ENCODE results near the gene NOTUM. TPM values are rescaled to one million over a fixed set of nuclear protein-coding genes. Genes with fewer than 3 reads are reported as not detected.

Gene NOTUM
- total RNA-seq, 4 donors from 2014 or later: 1.7 to 1.8 (median 1.7) TPM; not detected in 1

GRCh38 chr17:81912441-81913309 is 48.3 kb downstream of the NOTUM start:
- Histone ChIP-seq H3K27me3 (no peaks in the 10 kb centered on the region), H3K4me3 (no peak overlapping the region), H3K36me3 (peaks cover 0 to 34% of the 10 kb centered on the region in 2 donors), H3K9me3 (no peaks in the 10 kb centered on the region), H3K4me1 (peaks cover 21 to 26% of the 10 kb centered on the region in 2 donors), H3K27ac (peak overlapping the region in 2 of 4 donors; percentile 74 to 81)
- TF ChIP-seq CTCF (IDR thresholded peaks at IDR 0.05 in 4 of 5, conservative IDR thresholded peaks at IDR 0.05 in 1 of 5) (no peak), POLR2A (IDR thresholded peaks at IDR 0.05) (no peak)
- in situ Hi-C loops (cut with MboI; ENCODE audit: low sequenced_read_pairs in 4 of 4): no loop called here
- DNase-seq: no peak
- intact Hi-C loops (cut with DNase I; ENCODE audit: low total_unique reads): loop anchor here (5.0 kb wide), 1 partner anchor 80 kb away; the partner anchor contains the start of gene MCRIP1
- no peak for ATAC-seq

- TF ChIP-seq CTCF (IDR thresholded peaks at IDR 0.05 in 4 of 5, conservative IDR thresholded peaks at IDR 0.05 in 1 of 5) (no peak), POLR2A (IDR thresholded peaks at IDR 0.05) (no peak)
- intact Hi-C loops (cut with DNase I; ENCODE audit: low total_unique reads): loop anchor here (1.0 to 5.0 kb wide), 3 partner anchors 21 to 80 kb away; partner anchors contain the start of genes ALYREF, ANAPC11, MCRIP1 and P4HB
- Histone ChIP-seq H3K27ac (peak overlapping the region; percentile 72 to 81 (median 77)), H3K27me3 (no peaks in the 10 kb centered on the region), H3K9me3 (no peaks in the 10 kb centered on the region), H3K4me3 (peak overlapping the region; percentile 12 to 44 (median 32)), H3K4me1 (peaks cover 23 to 27% of the 10 kb centered on the region in 2 donors), H3K36me3 (peaks cover 0 to 34% of the 10 kb centered on the region in 2 donors)
- DNase-seq (no peak), ATAC-seq (no peak)
- in situ Hi-C loops (cut with MboI; ENCODE audit: low sequenced_read_pairs in 4 of 4): no loop called here
Measured at GRCh38 chr17:81911969-81912368, 49.0 kb downstream of the NOTUM start.

- ATAC-seq (peak; percentile 78 to 81), DNase-seq (peak; percentile 87 to 90)
- peaks cover 21 to 27% of the 10 kb centered on the region in 2 donors for H3K4me1 ChIP-seq
- peak in 2 of 5 experiments; percentile 10 to 21 for TF ChIP-seq CTCF (IDR thresholded peaks at IDR 0.05 in 4 of 5, conservative IDR thresholded peaks at IDR 0.05 in 1 of 5)
- TF ChIP-seq POLR2A (IDR thresholded peaks at IDR 0.05): peak; percentile 77 to 86
- in situ Hi-C loops (cut with MboI; ENCODE audit: low sequenced_read_pairs in 4 of 4): no loop called here
- peak within 1 kb of the TSS; percentile 61 to 78 (median 63) for H3K4me3 ChIP-seq
- intact Hi-C loops (cut with DNase I; ENCODE audit: low total_unique reads): loop anchor here (1.0 to 5.0 kb wide), 3 partner anchors 20 to 79 kb away; partner anchors contain the start of genes ALYREF, ANAPC11, MCRIP1 and P4HB
- no peaks in the 10 kb centered on the region for H3K27me3 ChIP-seq
- H3K9me3 ChIP-seq: no peaks in the 10 kb centered on the region
- H3K36me3 ChIP-seq: peaks cover 0 to 34% of the 10 kb centered on the region in 2 donors
- peak within 1 kb of the TSS; percentile 72 to 81 (median 77) for H3K27ac ChIP-seq
Measured at GRCh38 chr17:81911277-81911961, 49.6 kb downstream of the NOTUM start, which contains the start of gene PCYT2. Gene PCYT2, minus strand, starts transcription at chr17:81911399. Its CDS starts 44 bp downstream, at chr17:81911355.

- Histone ChIP-seq H3K4me3 (peak overlapping the region; percentile 61 to 78 (median 63)), H3K9me3 (no peaks in the 10 kb centered on the region), H3K27me3 (no peaks in the 10 kb centered on the region), H3K36me3 (peaks cover 0 to 34% of the 10 kb centered on the region in 2 donors), H3K27ac (peak overlapping the region; percentile 43 to 69 (median 58)), H3K4me1 (peaks cover 21 to 27% of the 10 kb centered on the region in 2 donors)
- no peak for DNase-seq
- TF ChIP-seq CTCF (IDR thresholded peaks at IDR 0.05 in 4 of 5, conservative IDR thresholded peaks at IDR 0.05 in 1 of 5) (no peak), POLR2A (IDR thresholded peaks at IDR 0.05) (no peak)
- in situ Hi-C loops (cut with MboI; ENCODE audit: low sequenced_read_pairs in 4 of 4) (no loop called here), intact Hi-C loops (cut with DNase I; ENCODE audit: low total_unique reads) (loop anchor here (1.0 to 5.0 kb wide), 3 partner anchors 20 to 79 kb away; partner anchors contain the start of genes ALYREF, ANAPC11, MCRIP1 and P4HB)
- peak; percentile 35 to 43 for ATAC-seq
Measured at GRCh38 chr17:81910840-81911276, 50.1 kb downstream of the NOTUM start.

Data from gastrocnemius medialis (tissue), 4 donors.